Ascending aorta (tissue), 2 donors: ENCODE measurements around the gene NKD1. TPM values are rescaled to one million over a fixed set of nuclear protein-coding genes. Genes with fewer than 3 reads are reported as not detected.

Experiments used
- DNase-seq, 2 donors: peaks; one replicate each; pipeline ENCODE4 v3.0.0-alpha.2; 2019; ENCODE audit warnings: low spot score in 2 of 2
- H3K27ac ChIP-seq, 2 donors: fragments of 200-600 bp; sonication (generic); one replicate each; pipeline ENCODE4 v1.5.1; 2016 to 2017; ENCODE audit warnings: mild to moderate bottlenecking in 1 of 2
- H3K27me3 ChIP-seq: fragments of 200-600 bp; sonication (generic); one replicate; pipeline ENCODE4 v1.5.1; 2017
- H3K36me3 ChIP-seq, 2 donors: fragments of 200-600 bp; sonication (generic); one replicate each; pipeline ENCODE4 v1.5.1; 2016
- H3K4me1 ChIP-seq, 2 donors: fragments of 200-600 bp; sonication (generic); one replicate each; pipeline ENCODE4 v1.5.1; 2016 to 2017; ENCODE audit warnings: mild to moderate bottlenecking in 1 of 2
- H3K4me3 ChIP-seq, 2 donors: fragments of 200-600 bp; sonication (generic); one replicate each; pipeline ENCODE4 v1.5.1; 2016 to 2017; ENCODE audit warnings: mild to moderate bottlenecking in 1 of 2
- H3K9me3 ChIP-seq, 2 donors: fragments of 200-600 bp; sonication (generic); one replicate each; pipeline ENCODE4 v1.5.1; 2016
- CTCF ChIP-seq, 3 experiments: fragments of 200-600 bp in 2 of 3; fragments of 450-650 bp in 1 of 3; sonication (generic) in 2 of 3; IDR thresholded peaks; one replicate each; pipeline ENCODE4 v1.5.1; 2016 to 2019; ENCODE audit warnings: antibody characterized with exemption in 3 of 3, mild to moderate bottlenecking in 1 of 3, moderate library complexity in 1 of 3
- intact Hi-C: fragments of 100-400 bp; cut with DNase I; formaldehyde crosslinking; loops from one replicate; pipeline ENCODE4 v1.15.1; 2023
- total RNA-seq: library from RNA; depleted of rRNA; stranded (reverse); fragments of >200 nt; gene quantifications from one replicate; pipeline ENCODE4 v1.1.0, GENCODE V29; 2016

Gene NKD1
- total RNA-seq, 1 donor from 2014 or later = 33.2 TPM

- H3K27me3 ChIP-seq = no peaks in the 10 kb centered on the region
- no peak for TF ChIP-seq CTCF (IDR thresholded peaks at IDR 0.05)
- peaks cover 0 to 3% of the 10 kb centered on the region in 2 donors for H3K4me1 ChIP-seq
- intact Hi-C loops = loop anchor here (5.0 kb wide), 2 partner anchors 340 to 455 kb away; no protein-coding TSS in a partner anchor
- peaks cover 5 to 10% of the 10 kb centered on the region in 2 donors for H3K9me3 ChIP-seq
- H3K27ac ChIP-seq = peak overlapping the region; percentile 19 to 50
- no peak overlapping the region for H3K4me3 ChIP-seq
- DNase-seq = no peak
- H3K36me3 ChIP-seq = peaks cover 0 to 5% of the 10 kb centered on the region in 2 donors
Measured at GRCh38 chr16:50667497-50668367, 119.5 kb downstream of the NKD1 start.

GRCh38 chr16:50668368-50669008 lies 120.3 kb downstream of the NKD1 start:
- H3K27me3 ChIP-seq = no peaks in the 10 kb centered on the region
- intact Hi-C loops = loop anchor here (5.0 kb wide), 2 partner anchors 341 to 456 kb away; no protein-coding TSS in a partner anchor
- DNase-seq = no peak
- H3K4me1 ChIP-seq = peaks cover 0 to 3% of the 10 kb centered on the region in 2 donors
- H3K4me3 ChIP-seq = no peak overlapping the region
- peaks cover 5 to 10% of the 10 kb centered on the region in 2 donors for H3K9me3 ChIP-seq
- H3K27ac ChIP-seq = peak overlapping the region; percentile 50 to 63
- peaks cover 0 to 5% of the 10 kb centered on the region in 2 donors for H3K36me3 ChIP-seq
- TF ChIP-seq CTCF (IDR thresholded peaks at IDR 0.05) = no peak

- Histone ChIP-seq H3K4me3 (no peak overlapping the region), H3K9me3 (peaks cover 5 to 10% of the 10 kb centered on the region in 2 donors), H3K27me3 (no peaks in the 10 kb centered on the region), H3K4me1 (peaks cover 0 to 3% of the 10 kb centered on the region in 2 donors), H3K36me3 (peaks cover 0 to 5% of the 10 kb centered on the region in 2 donors), H3K27ac (no peak overlapping the region)
- no peak for TF ChIP-seq CTCF (IDR thresholded peaks at IDR 0.05)
- intact Hi-C loops = loop anchor here (5.0 kb wide), 2 partner anchors 342 to 457 kb away; no protein-coding TSS in a partner anchor
- no peak for DNase-seq
Measured at GRCh38 chr16:50669741-50670140, 121.5 kb downstream of the NKD1 start.

GRCh38 chr16:50670476-50670875 lies 122.3 kb downstream of the NKD1 start:
- Histone ChIP-seq H3K36me3 (peaks cover 0 to 5% of the 10 kb centered on the region in 2 donors), H3K27ac (no peak overlapping the region), H3K4me1 (no peaks in the 10 kb centered on the region), H3K9me3 (peaks cover 5 to 10% of the 10 kb centered on the region in 2 donors), H3K4me3 (no peak overlapping the region), H3K27me3 (no peaks in the 10 kb centered on the region)
- DNase-seq = no peak
- no peak for TF ChIP-seq CTCF (IDR thresholded peaks at IDR 0.05)
- intact Hi-C loops = no loop called here

GRCh38 chr16:50671644-50672260 lies 123.6 kb downstream of the NKD1 start:
- H3K4me3 ChIP-seq = no peak overlapping the region
- no peak overlapping the region for H3K27ac ChIP-seq
- H3K27me3 ChIP-seq = no peaks in the 10 kb centered on the region
- peaks cover 0 to 5% of the 10 kb centered on the region in 2 donors for H3K36me3 ChIP-seq
- H3K9me3 ChIP-seq = peaks cover 5 to 10% of the 10 kb centered on the region in 2 donors
- no peaks in the 10 kb centered on the region for H3K4me1 ChIP-seq
- TF ChIP-seq CTCF (IDR thresholded peaks at IDR 0.05) = peak in 2 of 3 experiments; percentile 24 to 28
- no peak for DNase-seq
- intact Hi-C loops = no loop called here
